CD4-positive, alpha-beta T cell treated with Interleukin-17A for 4 hours (primary cell): Measurements from ENCODE around the gene F2RL2.
A peak's percentile ranks its signal among the peaks of the same experiment; 100 is the strongest.
"Not testable (repeated sequence)": the region's sequence is repeated elsewhere in the genome, so short reads cannot be mapped to it uniquely, and the experiment has no call there.

Experiments
- DNase-seq: peaks from one replicate; pipeline ENCODE4 v3.0.0-alpha.2; 2020; ENCODE audit warnings: mixed read lengths

Gene F2RL2

GRCh38 chr5:76617675-76618074 is 5.5 kb downstream of the F2RL2 start:
- DNase-seq = no peak

GRCh38 chr5:76617229-76617628 is 6.0 kb downstream of the F2RL2 start:
- DNase-seq = no peak

GRCh38 chr5:76616206-76616605 is 7.0 kb downstream of the F2RL2 start:
- no peak for DNase-seq

GRCh38 chr5:76615759-76616158 is 7.4 kb downstream of the F2RL2 start:
- no peak for DNase-seq

- no peak for DNase-seq
These were observed 10.3 kb downstream of the F2RL2 start for GRCh38 chr5:76612942-76613341.

GRCh38 chr5:76610196-76610595 is 13.0 kb downstream of the F2RL2 start:
- DNase-seq = no peak

- DNase-seq = no peak
These were observed 14.4 kb downstream of the F2RL2 start for GRCh38 chr5:76608833-76609232.

GRCh38 chr5:76607353-76607871 is 15.8 kb downstream of the F2RL2 start:
- DNase-seq = no peak

GRCh38 chr5:76606701-76607100 is 16.5 kb downstream of the F2RL2 start:
- DNase-seq = no peak

GRCh38 chr5:76604838-76605237 is 18.4 kb downstream of the F2RL2 start:
- DNase-seq = no peak

- DNase-seq = not testable (repeated sequence)
These were observed 19.2 kb downstream of the F2RL2 start for GRCh38 chr5:76603991-76604390.

- no peak for DNase-seq
These were observed 21.0 kb downstream of the F2RL2 start for GRCh38 chr5:76602094-76602726.

- peak; percentile 30 for DNase-seq
These were observed 21.7 kb downstream of the F2RL2 start for GRCh38 chr5:76601470-76601869.

GRCh38 chr5:76600716-76601115 is 22.5 kb downstream of the F2RL2 start:
- no peak for DNase-seq

- DNase-seq = no peak
These were observed 24.7 kb downstream of the F2RL2 start for GRCh38 chr5:76598531-76598930.

GRCh38 chr5:76595755-76596481 is 27.3 kb downstream of the F2RL2 start:
- no peak for DNase-seq

GRCh38 chr5:76594107-76594506 is 29.1 kb downstream of the F2RL2 start:
- no peak for DNase-seq

GRCh38 chr5:76592692-76593091 is 30.5 kb downstream of the F2RL2 start:
- DNase-seq = no peak

- no peak for DNase-seq
These were observed 31.8 kb downstream of the F2RL2 start for GRCh38 chr5:76591366-76591765.

GRCh38 chr5:76590027-76590426 is 33.2 kb downstream of the F2RL2 start:
- no peak for DNase-seq

- DNase-seq = no peak
These were observed 36.7 kb downstream of the F2RL2 start for GRCh38 chr5:76586531-76586930.

GRCh38 chr5:76585783-76586217 is 37.4 kb downstream of the F2RL2 start:
- no peak for DNase-seq

- no peak for DNase-seq
These were observed 39.8 kb downstream of the F2RL2 start for GRCh38 chr5:76583163-76584047.
